Activated CD4-positive, alpha-beta T cell treated with anti-CD3 and anti-CD28 coated beads, Interleukin-2, amount 50 U/mL, for 1 hour (primary cell): ENCODE measurements around the gene MCCD1.
A peak's percentile ranks its signal among the peaks of the same experiment; 100 is the strongest.

Experiments
- DNase-seq: peaks from one replicate; pipeline ENCODE4 v3.0.0-alpha.2; 2020

Gene MCCD1

GRCh38 chr6:31513456-31514165 lies 15.2 kb upstream of the MCCD1 start:
- DNase-seq, result no peak

GRCh38 chr6:31521835-31522234 lies 6.9 kb upstream of the MCCD1 start:
- DNase-seq, result no peak

DNA sequence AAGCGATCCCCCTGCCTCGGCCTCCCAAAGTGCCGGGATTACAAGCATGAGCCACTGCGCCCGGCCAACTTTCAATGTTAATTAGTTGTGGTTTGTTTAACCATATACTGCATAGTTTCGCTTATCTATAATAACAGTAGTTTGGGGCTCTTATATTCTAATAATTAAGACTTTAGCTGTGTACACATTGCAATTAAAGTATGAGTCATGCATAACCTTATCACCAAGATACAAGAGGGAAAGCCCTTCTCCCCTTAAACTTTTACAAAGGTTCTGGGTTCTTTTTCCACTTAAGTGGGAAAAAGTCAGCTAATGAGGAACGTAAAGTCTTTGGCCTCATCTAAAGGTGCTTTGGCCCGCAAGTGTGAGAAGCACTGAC lies 3.2 kb upstream of the MCCD1 start:
- DNase-seq, result no peak

DNA sequence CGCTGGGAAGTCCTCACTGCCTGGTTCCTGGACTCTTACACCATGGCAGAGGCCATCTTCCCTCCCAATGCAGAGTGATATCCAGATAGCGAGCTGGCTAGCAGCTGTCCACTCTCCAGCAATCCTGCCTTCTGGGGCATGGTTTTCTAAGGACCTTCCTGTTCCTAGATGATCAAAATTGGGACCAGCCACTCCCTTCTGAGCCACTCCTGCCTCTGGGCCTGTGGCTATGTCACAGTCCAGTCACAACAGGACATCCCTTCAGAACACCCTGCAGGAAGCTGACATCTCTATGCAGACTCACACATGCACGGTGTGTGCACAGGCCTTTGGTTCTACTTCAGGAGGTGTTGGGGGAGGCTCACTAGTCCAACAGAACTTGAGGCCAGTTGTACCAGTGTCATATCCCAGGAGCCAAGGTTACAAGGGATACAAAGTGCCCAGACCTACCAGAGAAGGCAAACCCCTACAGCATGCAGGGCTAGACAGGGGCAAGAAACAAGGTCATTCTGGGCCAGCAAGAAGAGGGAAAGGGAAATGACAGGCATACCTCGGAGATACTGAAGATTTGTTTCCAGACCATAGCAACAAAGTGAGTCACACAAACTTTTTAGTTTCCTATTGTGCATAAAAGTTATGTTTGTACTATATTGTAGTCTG lies 2.7 kb upstream of the MCCD1 start:
- no peak for DNase-seq

DNA sequence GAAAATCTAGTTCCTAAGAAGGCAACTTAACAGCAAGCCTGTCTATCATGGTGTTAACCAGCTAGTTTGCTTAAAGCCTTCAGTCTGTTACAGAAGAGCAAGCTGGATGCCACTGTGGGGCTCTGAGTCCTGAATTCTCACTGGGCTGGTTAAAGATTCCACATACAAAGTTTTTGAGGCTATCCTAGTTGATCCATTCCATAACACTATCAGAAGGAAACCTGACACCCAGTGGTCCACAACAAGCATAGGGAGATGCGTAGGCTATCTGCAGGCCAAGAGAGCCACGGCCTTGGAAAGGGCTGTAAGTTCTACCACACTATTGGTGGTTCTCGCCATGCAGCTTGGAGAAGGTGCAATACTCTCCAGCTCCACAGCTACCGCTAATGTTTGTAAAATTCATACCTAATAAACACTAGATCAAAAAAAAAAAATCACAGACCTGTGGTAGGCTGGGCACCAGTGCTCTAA lies 420 bp upstream of the MCCD1 start:
- DNase-seq, result no peak

DNA sequence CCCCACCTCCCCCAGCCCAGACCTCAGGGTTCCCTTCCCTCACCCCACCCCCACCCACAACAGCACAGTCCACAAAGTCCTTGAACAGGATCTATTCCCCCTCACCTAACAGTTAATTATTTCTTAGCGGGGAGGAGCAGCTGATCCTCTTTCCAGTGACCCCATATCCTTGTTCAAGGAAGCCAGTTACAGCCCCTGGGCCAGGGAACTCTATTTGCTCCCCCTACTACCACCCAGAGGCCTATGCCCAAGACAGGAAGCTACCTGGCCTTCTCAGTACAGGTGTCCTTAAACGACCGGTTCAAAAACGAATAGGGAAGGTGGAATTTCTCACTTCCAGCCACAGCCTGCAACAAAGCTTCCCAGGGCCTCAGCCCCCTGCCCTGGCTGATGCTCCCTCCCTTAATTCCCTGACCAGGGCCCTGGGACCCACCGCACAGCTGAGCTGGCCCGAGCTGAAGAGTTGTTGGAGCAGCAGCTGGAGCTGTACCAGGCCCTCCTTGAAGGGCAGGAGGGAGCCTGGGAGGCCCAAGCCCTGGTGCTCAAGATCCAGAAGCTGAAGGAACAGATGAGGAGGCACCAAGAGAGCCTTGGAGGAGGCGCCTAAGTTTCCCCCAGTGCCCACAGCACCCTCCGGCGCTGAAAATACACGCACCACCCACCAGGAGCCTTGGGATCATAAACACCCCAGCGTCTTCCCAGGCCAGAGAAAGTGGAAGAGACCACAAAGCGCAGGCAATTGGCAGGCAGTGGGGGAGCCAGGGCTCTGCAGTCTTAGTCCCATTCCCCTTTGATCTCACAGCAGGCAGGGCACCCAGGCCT lies 778 bp downstream of the MCCD1 start:
- DNase-seq, result no peak

GRCh38 chr6:31530659-31531058 lies 1.9 kb downstream of the MCCD1 start:
- DNase-seq, result no peak

- DNase-seq, result no peak
Measured at GRCh38 chr6:31531162-31531561, 2.4 kb downstream of the MCCD1 start.

GRCh38 chr6:31531771-31532643 lies 3.2 kb downstream of the MCCD1 start:
- no peak for DNase-seq

DNA sequence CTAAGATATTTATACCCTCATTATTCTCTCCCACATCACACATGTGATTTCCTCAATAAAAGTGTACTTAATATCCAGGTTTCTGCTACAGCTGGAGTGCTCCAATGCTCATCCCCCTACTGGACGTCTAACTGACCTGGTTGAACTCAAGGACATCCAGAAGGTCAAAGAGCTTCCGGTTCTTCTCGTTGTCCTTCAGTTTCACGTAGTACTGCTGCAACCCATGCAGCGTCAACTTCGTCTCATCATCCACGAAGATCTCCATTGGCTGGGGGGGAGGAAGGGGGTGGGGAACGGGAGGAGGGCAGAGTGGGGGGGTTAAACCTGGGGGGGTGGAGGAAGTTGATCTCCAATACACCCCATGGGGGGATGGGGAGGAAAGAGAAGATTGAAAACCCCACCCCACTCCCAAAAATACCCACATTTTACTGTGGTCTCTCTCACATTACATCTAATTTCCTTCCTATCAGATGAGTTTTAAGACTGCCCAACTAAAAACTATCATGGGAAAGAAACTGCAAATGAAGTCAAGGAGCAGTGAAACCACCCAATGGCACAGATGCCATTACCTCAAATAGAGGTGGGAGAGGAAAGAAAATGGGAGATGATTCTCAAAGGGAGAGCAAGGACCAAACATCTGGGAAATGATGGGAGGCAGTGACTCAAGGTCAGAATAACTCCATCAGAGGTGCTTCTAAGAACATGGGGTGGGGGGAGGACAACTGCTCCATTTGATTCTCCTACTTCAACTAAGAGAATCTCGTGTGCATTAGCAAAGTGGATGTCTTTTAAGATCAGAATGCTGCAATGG lies 4.1 kb downstream of the MCCD1 start:
- DNase-seq, result no peak

DNA sequence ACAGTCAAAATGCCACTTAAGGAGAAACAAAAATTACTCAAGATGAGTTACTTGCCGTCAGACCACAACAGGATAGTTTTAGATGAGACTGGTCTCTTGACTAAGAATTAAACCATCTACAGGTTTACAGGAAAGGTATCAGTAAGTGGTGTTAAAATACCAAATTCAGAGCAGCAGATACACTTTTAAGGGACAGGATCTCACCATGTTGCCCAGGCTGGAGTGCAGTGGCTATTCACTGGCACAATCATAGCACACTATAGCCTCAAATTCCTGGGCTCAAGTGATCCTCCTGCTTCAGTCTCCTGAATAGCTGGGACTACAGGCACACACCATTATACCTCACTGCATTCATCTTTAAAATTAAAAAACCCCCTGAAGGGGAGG lies 4.7 kb downstream of the MCCD1 start:
- DNase-seq, result no peak

GRCh38 chr6:31534011-31534410 lies 5.2 kb downstream of the MCCD1 start:
- no peak for DNase-seq

- no peak for DNase-seq
Measured at GRCh38 chr6:31534521-31535040, 5.8 kb downstream of the MCCD1 start.

GRCh38 chr6:31535538-31536324 lies 7.0 kb downstream of the MCCD1 start:
- DNase-seq, result no peak

DNA sequence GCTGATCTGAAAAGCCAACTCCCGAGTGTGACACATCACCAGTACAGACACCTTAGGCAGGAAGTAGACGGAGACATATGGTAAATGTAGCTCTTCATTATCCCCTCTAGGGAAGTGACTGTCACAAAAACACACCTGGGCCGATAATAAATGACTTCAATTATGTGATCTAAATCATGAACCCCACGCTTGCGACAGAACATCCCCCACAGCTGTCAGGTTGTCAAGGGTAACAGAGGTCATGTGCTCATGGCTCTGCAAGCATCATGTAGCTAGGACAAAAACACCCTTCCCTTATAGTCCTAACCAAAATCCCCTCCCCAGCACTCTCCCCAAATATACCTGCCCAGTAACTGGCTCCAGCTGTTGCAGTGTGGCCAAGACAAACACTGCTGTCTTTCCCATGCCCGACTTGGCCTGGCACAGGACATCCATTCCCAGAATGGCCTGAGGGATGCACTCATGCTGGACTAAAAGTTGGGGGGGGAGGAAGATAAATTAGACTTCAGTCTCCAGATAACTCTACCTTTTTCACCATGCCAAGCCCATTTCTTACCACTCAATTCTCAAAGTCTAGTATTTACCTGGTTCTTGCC lies 10.1 kb downstream of the MCCD1 start:
- DNase-seq, result no peak

DNA sequence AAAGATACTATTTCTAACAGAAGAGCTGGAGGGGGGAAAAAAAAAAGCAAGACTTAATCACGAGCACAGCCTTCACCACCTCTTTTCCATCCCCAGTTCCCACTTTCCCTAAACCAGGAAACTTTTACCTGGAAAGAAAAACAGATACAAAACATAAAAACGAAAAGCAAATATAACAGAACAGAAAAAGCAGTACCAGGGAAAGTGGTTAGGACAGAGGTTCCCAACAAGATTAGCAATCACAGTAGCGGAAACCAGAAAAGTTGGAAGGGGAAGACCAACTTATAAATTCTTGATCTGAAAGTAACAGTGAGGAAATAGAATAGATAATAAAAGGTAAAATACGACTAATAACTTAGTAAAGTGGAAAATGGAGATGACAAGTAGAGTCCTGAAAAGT lies 11.9 kb downstream of the MCCD1 start:
- no peak for DNase-seq

DNA sequence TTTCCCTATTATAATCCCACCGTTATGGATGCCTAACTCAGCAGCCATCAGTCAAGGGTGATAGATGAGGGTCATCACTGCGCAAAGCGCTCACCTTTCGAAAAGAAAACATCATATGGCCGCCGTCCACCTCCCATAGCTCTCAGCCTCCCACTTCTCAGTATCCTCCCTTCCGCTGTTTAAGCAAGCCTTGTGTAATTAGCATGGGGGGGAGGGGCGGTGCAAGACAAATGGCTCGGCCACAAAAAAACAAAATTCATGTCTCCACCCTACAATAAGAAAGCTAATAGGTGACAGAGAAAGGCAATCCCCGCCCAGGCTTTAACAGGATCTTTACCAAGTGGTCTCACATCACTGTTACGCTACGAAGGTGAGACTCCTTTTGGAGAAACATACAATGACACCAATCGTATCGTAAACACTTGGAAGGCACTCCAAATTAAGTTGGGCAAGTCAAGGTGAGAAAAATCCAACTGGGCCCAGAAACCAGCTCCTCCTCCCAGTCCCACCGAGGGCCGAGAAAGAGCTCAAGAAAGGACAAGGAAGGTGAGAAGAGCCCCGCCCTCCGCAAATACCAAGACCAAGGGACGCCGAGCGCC lies 12.4 kb downstream of the MCCD1 start:
- peak; percentile 70 for DNase-seq

- peak; percentile 91 for DNase-seq
Measured at GRCh38 chr6:31541658-31542521, 13.1 kb downstream of the MCCD1 start, which contains the start of gene DDX39B. DDX39B (minus strand) TSS chr6:31542003; CDS start chr6:31540532, 1,471 bp downstream.

DNA sequence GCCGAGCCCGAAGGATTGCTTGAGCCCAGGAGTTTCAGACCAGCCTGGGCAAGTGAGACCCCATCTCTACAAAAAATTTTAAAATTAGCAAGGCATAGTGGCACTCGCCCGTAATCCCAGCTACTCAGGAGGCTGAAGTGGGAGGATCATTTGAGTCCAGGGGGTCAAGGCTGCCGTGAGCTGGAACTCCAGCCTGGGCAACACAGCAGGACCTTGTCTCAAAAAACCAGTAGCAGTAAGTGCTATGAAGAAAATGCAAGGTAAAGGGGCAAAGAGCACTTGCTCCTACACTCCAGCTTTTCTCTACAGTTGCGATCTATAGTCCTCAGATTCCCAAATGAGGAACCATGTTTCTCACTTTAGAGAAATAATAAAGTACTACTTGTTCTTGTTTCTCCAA lies 14.9 kb downstream of the MCCD1 start:
- no peak for DNase-seq
